ENCODE measurements around the gene EGFL7.
"Not testable (repeated sequence)": the region's sequence is repeated elsewhere in the genome, so short reads cannot be mapped to it uniquely, and the experiment has no call there.

The EGFL7 gene

GRCh38 chr9:136631038-136632000 is 31.4 kb upstream of the EGFL7 start:
- Histone ChIP-seq H3K27me3 (ENCODE audit: control insufficient read depth in 1 of 2, insufficient read depth in 2 of 2, low read length in 2 of 2) (no peaks in the 10 kb centered on the region), H3K9me3 (ENCODE audit: control insufficient read depth in 1 of 2, low read length in 2 of 2) (no peaks in the 10 kb centered on the region), H3K27ac (ENCODE audit: low read depth, low read length) (no peak overlapping the region), H3K9ac (ENCODE audit: low read depth in 1 of 2, low read length in 2 of 2) (peak overlapping the region in 1 of 2 donors; percentile 49), H3K4me3 (ENCODE audit: low read depth in 1 of 2, low read length in 2 of 2) (no peak overlapping the region), H3K4me1 (ENCODE audit: control insufficient read depth in 1 of 2, insufficient read depth in 2 of 2, low read length in 2 of 2) (peaks cover 26 to 37% of the 10 kb centered on the region in 2 donors), H3K36me3 (ENCODE audit: control insufficient read depth in 1 of 2, insufficient read depth in 2 of 2, low read length in 2 of 2) (no peaks in the 10 kb centered on the region)

GRCh38 chr9:136632072-136632471 is 30.6 kb upstream of the EGFL7 start:
- H3K4me3 ChIP-seq (ENCODE audit: low read depth in 1 of 2, low read length in 2 of 2); H3K9me3 ChIP-seq (ENCODE audit: control insufficient read depth in 1 of 2, low read length in 2 of 2); H3K36me3 ChIP-seq (ENCODE audit: control insufficient read depth in 1 of 2, insufficient read depth in 2 of 2, low read length in 2 of 2); H3K27me3 ChIP-seq (ENCODE audit: control insufficient read depth in 1 of 2, insufficient read depth in 2 of 2, low read length in 2 of 2); H3K9ac ChIP-seq (ENCODE audit: low read depth in 1 of 2, low read length in 2 of 2); H3K27ac ChIP-seq (ENCODE audit: low read depth, low read length): not testable (repeated sequence)
- peaks cover 21 to 32% of the 10 kb centered on the region in 2 donors for H3K4me1 ChIP-seq (ENCODE audit: control insufficient read depth in 1 of 2, insufficient read depth in 2 of 2, low read length in 2 of 2)

- not testable (repeated sequence) for H3K9me3 ChIP-seq (ENCODE audit: control insufficient read depth in 1 of 2, low read length in 2 of 2); H3K36me3 ChIP-seq (ENCODE audit: control insufficient read depth in 1 of 2, insufficient read depth in 2 of 2, low read length in 2 of 2); H3K4me3 ChIP-seq (ENCODE audit: low read depth in 1 of 2, low read length in 2 of 2); H3K27me3 ChIP-seq (ENCODE audit: control insufficient read depth in 1 of 2, insufficient read depth in 2 of 2, low read length in 2 of 2); H3K9ac ChIP-seq (ENCODE audit: low read depth in 1 of 2, low read length in 2 of 2); H3K27ac ChIP-seq (ENCODE audit: low read depth, low read length)
- peaks cover 17 to 27% of the 10 kb centered on the region in 2 donors for H3K4me1 ChIP-seq (ENCODE audit: control insufficient read depth in 1 of 2, insufficient read depth in 2 of 2, low read length in 2 of 2)
Observed at GRCh38 chr9:136632491-136633106, 30.1 kb upstream of the EGFL7 start.

GRCh38 chr9:136634904-136635303 is 27.8 kb upstream of the EGFL7 start:
- Histone ChIP-seq H3K27me3 (ENCODE audit: control insufficient read depth in 1 of 2, insufficient read depth in 2 of 2, low read length in 2 of 2) (no peaks in the 10 kb centered on the region), H3K9ac (ENCODE audit: low read depth in 1 of 2, low read length in 2 of 2) (no peak overlapping the region), H3K9me3 (ENCODE audit: control insufficient read depth in 1 of 2, low read length in 2 of 2) (no peaks in the 10 kb centered on the region), H3K4me1 (ENCODE audit: control insufficient read depth in 1 of 2, insufficient read depth in 2 of 2, low read length in 2 of 2) (peaks cover 14 to 18% of the 10 kb centered on the region in 2 donors), H3K27ac (ENCODE audit: low read depth, low read length) (no peak overlapping the region), H3K4me3 (ENCODE audit: low read depth in 1 of 2, low read length in 2 of 2) (no peak overlapping the region), H3K36me3 (ENCODE audit: control insufficient read depth in 1 of 2, insufficient read depth in 2 of 2, low read length in 2 of 2) (no peaks in the 10 kb centered on the region)

DNA sequence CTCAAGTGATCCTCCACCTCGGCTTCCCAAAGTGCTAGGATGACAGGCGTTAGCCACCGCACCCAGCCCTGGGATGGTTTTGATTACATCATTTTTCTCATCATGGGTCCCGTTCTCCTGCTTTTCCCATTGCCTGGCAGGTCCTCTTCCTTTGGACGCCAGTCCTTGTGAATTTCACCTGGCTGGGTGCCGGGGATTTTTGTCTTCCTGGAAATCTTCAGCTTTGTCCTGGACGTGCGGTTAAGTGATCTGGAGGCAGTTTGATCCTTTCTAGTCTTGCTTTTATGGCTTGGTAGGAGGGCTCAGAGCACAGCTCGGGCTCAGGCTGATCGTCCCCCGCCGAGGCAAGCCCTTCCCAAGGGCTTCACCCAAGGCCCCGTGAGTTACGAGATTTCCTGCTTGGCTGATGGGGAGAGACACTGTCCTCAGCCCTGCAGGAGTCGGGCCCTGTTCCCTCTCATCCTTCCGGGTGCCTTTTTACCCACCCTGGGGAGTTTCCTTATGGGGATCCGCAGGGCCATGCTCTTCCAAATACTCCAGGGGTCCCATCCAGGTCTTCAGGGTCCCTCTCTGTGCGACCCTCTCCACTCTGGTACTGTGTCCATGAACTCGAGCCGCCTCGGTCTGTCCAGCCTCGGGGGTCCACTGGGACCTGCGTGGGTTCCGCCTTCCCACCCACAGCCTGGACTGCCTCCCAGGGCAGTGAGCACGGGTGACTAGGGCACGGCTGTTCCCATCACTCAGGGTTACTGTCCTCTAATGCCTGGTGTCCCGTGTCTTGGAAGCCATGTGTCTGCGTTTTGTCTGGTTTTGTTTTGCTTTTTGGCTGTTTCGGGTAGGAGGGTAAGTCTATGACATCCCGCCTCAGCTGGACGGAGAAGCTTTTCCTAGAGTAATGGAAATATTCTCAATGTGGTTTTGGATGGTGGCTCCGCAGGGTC is 22.3 kb upstream of the EGFL7 start:
- Histone ChIP-seq H3K4me1 (ENCODE audit: control insufficient read depth in 1 of 2, insufficient read depth in 2 of 2, low read length in 2 of 2) (peaks cover 0 to 9% of the 10 kb centered on the region in 2 donors), H3K27me3 (ENCODE audit: control insufficient read depth in 1 of 2, insufficient read depth in 2 of 2, low read length in 2 of 2) (peaks cover 10 to 21% of the 10 kb centered on the region in 2 donors), H3K36me3 (ENCODE audit: control insufficient read depth in 1 of 2, insufficient read depth in 2 of 2, low read length in 2 of 2) (no peaks in the 10 kb centered on the region), H3K9me3 (ENCODE audit: control insufficient read depth in 1 of 2, low read length in 2 of 2) (no peaks in the 10 kb centered on the region), H3K9ac (ENCODE audit: low read depth in 1 of 2, low read length in 2 of 2) (no peak overlapping the region), H3K4me3 (ENCODE audit: low read depth in 1 of 2, low read length in 2 of 2) (no peak overlapping the region), H3K27ac (ENCODE audit: low read depth, low read length) (no peak overlapping the region)

GRCh38 chr9:136642439-136642921 is 20.2 kb upstream of the EGFL7 start:
- Histone ChIP-seq H3K36me3 (ENCODE audit: control insufficient read depth in 1 of 2, insufficient read depth in 2 of 2, low read length in 2 of 2) (no peaks in the 10 kb centered on the region), H3K9me3 (ENCODE audit: control insufficient read depth in 1 of 2, low read length in 2 of 2) (no peaks in the 10 kb centered on the region), H3K27me3 (ENCODE audit: control insufficient read depth in 1 of 2, insufficient read depth in 2 of 2, low read length in 2 of 2) (peaks cover 10 to 26% of the 10 kb centered on the region in 2 donors), H3K4me3 (ENCODE audit: low read depth in 1 of 2, low read length in 2 of 2) (no peak overlapping the region), H3K27ac (ENCODE audit: low read depth, low read length) (no peak overlapping the region), H3K4me1 (ENCODE audit: control insufficient read depth in 1 of 2, insufficient read depth in 2 of 2, low read length in 2 of 2) (peaks cover 6 to 15% of the 10 kb centered on the region in 2 donors), H3K9ac (ENCODE audit: low read depth in 1 of 2, low read length in 2 of 2) (no peak overlapping the region)

- no peaks in the 10 kb centered on the region for H3K36me3 ChIP-seq (ENCODE audit: control insufficient read depth in 1 of 2, insufficient read depth in 2 of 2, low read length in 2 of 2)
- H3K4me3 ChIP-seq (ENCODE audit: low read depth in 1 of 2, low read length in 2 of 2): peak overlapping the region in 1 of 2 donors; percentile 23
- H3K27ac ChIP-seq (ENCODE audit: low read depth, low read length): peak overlapping the region; percentile 32
- H3K9ac ChIP-seq (ENCODE audit: low read depth in 1 of 2, low read length in 2 of 2): no peak overlapping the region
- peaks cover 10 to 26% of the 10 kb centered on the region in 2 donors for H3K27me3 ChIP-seq (ENCODE audit: control insufficient read depth in 1 of 2, insufficient read depth in 2 of 2, low read length in 2 of 2)
- H3K4me1 ChIP-seq (ENCODE audit: control insufficient read depth in 1 of 2, insufficient read depth in 2 of 2, low read length in 2 of 2): peaks cover 6 to 15% of the 10 kb centered on the region in 2 donors
- H3K9me3 ChIP-seq (ENCODE audit: control insufficient read depth in 1 of 2, low read length in 2 of 2): no peaks in the 10 kb centered on the region
Observed at GRCh38 chr9:136643596-136644342, 18.9 kb upstream of the EGFL7 start.

DNA sequence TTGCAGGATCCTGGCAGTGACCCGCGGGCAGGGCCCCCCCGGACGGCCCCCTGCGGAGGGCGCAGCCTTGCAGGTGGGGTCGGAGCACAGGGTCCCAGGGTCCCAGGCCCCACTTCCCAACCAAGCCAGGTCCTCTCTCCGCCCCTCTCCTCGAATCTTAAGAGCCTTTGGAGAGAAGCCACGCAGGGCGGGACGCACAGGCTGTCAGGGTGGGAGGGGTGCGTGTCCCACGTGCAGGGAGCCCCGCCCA is 18.4 kb upstream of the EGFL7 start:
- peak overlapping the region; percentile 32 for H3K27ac ChIP-seq (ENCODE audit: low read depth, low read length)
- no peaks in the 10 kb centered on the region for H3K9me3 ChIP-seq (ENCODE audit: control insufficient read depth in 1 of 2, low read length in 2 of 2)
- H3K9ac ChIP-seq (ENCODE audit: low read depth in 1 of 2, low read length in 2 of 2): no peak overlapping the region
- H3K27me3 ChIP-seq (ENCODE audit: control insufficient read depth in 1 of 2, insufficient read depth in 2 of 2, low read length in 2 of 2): peaks cover 10 to 26% of the 10 kb centered on the region in 2 donors
- H3K4me3 ChIP-seq (ENCODE audit: low read depth in 1 of 2, low read length in 2 of 2): peak overlapping the region in 1 of 2 donors; percentile 14
- no peaks in the 10 kb centered on the region for H3K36me3 ChIP-seq (ENCODE audit: control insufficient read depth in 1 of 2, insufficient read depth in 2 of 2, low read length in 2 of 2)
- H3K4me1 ChIP-seq (ENCODE audit: control insufficient read depth in 1 of 2, insufficient read depth in 2 of 2, low read length in 2 of 2): peaks cover 6 to 18% of the 10 kb centered on the region in 2 donors

GRCh38 chr9:136644593-136645351 is 17.9 kb upstream of the EGFL7 start:
- peaks cover 10 to 26% of the 10 kb centered on the region in 2 donors for H3K27me3 ChIP-seq (ENCODE audit: control insufficient read depth in 1 of 2, insufficient read depth in 2 of 2, low read length in 2 of 2)
- H3K4me3 ChIP-seq (ENCODE audit: low read depth in 1 of 2, low read length in 2 of 2): peak overlapping the region in 1 of 2 donors; percentile 14
- peak overlapping the region; percentile 73 for H3K27ac ChIP-seq (ENCODE audit: low read depth, low read length)
- H3K36me3 ChIP-seq (ENCODE audit: control insufficient read depth in 1 of 2, insufficient read depth in 2 of 2, low read length in 2 of 2): no peaks in the 10 kb centered on the region
- H3K9ac ChIP-seq (ENCODE audit: low read depth in 1 of 2, low read length in 2 of 2): no peak overlapping the region
- no peaks in the 10 kb centered on the region for H3K9me3 ChIP-seq (ENCODE audit: control insufficient read depth in 1 of 2, low read length in 2 of 2)
- H3K4me1 ChIP-seq (ENCODE audit: control insufficient read depth in 1 of 2, insufficient read depth in 2 of 2, low read length in 2 of 2): peaks cover 6 to 18% of the 10 kb centered on the region in 2 donors
